GM20000 (cell line): ENCODE data around the gene ADARB2.

Experiments
- DNase-seq: peaks from one replicate; pipeline ENCODE4 v3.0.0; 2012; ENCODE audit warnings: low spot score
- TF ChIP-seq, protein P1 (sequence below): IDR thresholded peaks from 2 replicates; pipeline ENCODE4 v1.5.1; 2012; ENCODE audit warnings: mild to moderate bottlenecking, control low read depth; ENCODE audit errors: extremely low read depth, missing control alignments

ADARB2 gene

DNA sequence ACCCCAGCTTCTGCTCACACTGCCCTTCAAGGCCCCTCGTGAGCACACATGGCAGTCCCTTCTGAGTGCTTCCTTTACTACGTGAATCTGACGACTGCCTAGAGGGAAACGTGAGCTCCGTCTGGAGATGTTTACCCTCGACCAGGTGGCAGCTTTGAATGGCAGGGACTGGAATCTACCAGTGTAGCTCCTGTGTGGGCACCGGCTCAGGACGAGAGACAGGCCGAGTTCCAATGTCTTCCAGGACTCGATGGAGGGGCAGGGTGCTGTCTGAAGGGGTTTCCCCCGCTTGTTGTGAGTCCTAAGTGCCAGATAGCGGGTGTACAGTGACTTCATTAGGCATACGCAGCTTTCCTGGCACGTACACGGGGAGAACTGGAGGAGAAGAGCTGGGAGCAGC lies 229.9 kb downstream of the ADARB2 start:
- TF ChIP-seq, protein P1, sequence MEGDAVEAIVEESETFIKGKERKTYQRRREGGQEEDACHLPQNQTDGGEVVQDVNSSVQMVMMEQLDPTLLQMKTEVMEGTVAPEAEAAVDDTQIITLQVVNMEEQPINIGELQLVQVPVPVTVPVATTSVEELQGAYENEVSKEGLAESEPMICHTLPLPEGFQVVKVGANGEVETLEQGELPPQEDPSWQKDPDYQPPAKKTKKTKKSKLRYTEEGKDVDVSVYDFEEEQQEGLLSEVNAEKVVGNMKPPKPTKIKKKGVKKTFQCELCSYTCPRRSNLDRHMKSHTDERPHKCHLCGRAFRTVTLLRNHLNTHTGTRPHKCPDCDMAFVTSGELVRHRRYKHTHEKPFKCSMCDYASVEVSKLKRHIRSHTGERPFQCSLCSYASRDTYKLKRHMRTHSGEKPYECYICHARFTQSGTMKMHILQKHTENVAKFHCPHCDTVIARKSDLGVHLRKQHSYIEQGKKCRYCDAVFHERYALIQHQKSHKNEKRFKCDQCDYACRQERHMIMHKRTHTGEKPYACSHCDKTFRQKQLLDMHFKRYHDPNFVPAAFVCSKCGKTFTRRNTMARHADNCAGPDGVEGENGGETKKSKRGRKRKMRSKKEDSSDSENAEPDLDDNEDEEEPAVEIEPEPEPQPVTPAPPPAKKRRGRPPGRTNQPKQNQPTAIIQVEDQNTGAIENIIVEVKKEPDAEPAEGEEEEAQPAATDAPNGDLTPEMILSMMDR: no peak
- no peak for DNase-seq

DNA sequence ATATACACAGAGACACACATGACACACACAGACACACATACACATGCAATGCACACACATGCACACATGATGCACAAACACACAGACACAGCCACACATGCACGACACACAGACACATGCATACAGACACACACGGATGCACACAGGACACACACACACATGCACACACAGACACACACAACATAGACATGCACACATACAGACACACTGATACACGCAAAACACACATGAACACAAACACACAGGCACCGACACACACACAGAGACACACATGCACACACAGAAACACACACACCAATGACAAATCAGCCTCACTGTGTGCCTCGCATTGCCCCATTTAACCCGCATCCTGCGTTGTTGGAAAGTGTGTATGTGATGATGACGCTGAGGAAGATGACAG lies 232.4 kb downstream of the ADARB2 start:
- DNase-seq: no peak
- TF ChIP-seq, protein P1: no peak

DNA sequence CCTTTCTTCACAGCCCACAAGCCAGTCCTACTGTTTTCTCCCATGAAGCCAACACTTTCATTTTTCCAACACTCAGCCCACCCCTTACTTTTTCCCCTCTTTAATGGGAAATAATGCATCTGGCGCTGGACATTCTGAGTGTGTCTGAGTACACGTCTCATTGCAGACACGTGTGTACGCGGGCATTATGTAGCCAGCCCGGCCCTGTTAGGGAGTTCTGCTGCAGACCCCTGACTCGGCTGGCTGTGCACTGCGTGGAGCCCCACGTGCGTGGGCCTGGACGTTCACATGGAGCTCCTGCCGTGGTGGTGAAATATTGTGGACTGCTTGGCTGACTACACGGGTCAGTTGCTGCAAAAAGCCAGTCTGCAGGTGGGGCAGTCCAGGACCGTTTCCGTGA lies 233.0 kb downstream of the ADARB2 start:
- DNase-seq: no peak
- TF ChIP-seq, protein P1: no peak

DNA sequence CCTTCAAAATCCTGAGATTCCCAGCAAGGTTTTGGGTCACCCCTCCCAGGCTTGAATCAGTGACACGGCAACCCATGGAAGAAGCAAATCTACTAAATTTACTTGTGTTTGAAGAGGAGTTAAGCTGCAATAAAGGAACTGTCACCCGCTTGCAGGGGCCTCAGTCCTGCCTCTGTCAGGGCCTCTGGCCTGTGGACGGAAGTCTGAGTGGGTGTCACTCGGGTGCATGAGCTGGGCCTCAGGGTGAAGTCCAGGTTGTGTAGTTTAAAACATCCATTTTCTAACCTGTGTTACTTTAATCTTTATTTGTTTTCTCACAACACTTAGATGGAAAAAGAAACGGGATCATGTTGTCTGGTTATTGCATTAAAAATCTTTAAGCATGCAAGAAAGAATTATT lies 234.9 kb downstream of the ADARB2 start:
- no peak for DNase-seq
- TF ChIP-seq, protein P1: no peak

DNA sequence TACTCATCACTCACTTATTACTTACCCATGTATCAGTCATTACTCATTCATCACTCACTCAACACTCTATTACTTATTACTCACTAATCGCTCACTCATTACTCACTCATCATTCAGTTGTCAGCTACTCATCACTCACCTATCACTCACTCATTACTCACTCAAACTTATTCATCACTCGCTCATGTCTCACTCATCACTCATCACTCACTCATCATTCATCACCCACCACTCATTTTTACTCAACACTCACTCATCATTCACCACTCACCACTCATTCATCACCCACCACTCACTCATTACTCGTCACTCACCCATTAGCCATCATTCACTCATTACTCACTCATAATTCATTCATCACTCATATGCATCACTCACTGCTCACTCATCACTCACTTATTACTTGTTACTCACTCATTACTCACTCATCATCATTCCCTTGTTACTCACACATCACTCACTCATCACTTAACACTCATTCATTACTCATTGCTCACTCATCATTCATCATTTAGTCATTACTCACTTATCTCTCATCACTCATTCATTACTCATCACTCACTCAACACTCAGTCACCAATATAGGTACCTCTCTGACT lies 237.9 kb downstream of the ADARB2 start:
- DNase-seq: no peak
- TF ChIP-seq, protein P1: no peak

DNA sequence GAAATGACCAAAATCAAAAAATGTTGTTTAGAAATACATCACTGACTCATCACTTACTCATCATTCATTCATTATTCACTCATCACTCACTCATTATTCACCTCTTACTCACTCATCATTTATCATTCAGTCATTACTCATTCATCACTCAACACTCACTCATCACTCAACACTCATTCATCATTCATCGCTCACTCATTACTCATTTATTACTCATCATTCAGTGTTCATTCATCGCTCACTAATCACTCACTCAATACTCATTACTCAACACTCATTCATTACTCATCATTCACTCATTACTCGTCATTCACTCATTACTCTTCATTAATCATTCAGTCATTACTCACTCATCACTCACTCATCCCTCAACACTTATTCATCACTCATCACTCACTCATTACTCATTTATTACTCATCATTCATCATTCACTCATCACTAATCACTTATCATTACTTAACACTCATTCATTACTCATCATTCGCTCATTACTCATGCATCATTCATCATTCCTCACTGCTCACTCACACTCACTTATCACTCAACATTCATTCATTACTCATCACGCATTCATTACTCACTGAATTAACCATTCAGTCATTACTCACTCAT lies 238.5 kb downstream of the ADARB2 start:
- TF ChIP-seq, protein P1: no peak
- no peak for DNase-seq

DNA sequence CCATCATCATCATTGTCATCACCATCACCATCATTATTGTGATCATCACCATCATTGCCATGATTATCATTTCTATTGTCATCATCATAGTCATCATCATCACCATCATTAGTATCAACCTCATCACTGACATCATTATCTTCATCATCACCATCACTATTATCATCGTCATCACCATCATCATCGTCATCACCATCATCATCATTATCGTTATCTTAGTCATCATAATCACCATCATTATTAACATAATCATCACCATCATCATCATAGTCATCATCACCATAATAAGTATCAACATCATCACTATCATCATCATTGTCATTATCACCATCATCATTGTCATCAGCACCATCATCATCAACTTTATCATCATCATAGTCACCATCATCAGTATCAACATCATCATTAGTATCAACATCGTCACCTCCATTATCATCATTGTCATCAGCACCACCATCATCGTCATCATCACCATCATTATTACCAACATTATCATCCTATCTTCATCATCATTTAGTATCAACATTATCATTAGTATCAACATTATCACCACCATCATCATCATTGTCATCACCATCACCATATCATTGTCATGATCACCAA lies 241.3 kb downstream of the ADARB2 start:
- DNase-seq: no peak
- TF ChIP-seq, protein P1: no peak
